Hepatocyte (in vitro differentiated cells): ENCODE measurements around the gene SOX13.

ENCODE experiments used
- EZH2 ChIP-seq: fragments of 200-600 bp; sonication (generic); IDR thresholded peaks from 2 replicates; pipeline ENCODE4 v1.6.1; 2016; ENCODE audit warnings: antibody characterized with exemption, mild to moderate bottlenecking, borderline replicate concordance
- TF ChIP-seq, protein P1 (sequence below): fragments of 200-600 bp; sonication (generic); IDR thresholded peaks from 2 replicates; pipeline ENCODE4 v1.5.1; 2016; ENCODE audit warnings: antibody characterized with exemption, mild to moderate bottlenecking; ENCODE audit not compliant: poor library complexity

DNA sequence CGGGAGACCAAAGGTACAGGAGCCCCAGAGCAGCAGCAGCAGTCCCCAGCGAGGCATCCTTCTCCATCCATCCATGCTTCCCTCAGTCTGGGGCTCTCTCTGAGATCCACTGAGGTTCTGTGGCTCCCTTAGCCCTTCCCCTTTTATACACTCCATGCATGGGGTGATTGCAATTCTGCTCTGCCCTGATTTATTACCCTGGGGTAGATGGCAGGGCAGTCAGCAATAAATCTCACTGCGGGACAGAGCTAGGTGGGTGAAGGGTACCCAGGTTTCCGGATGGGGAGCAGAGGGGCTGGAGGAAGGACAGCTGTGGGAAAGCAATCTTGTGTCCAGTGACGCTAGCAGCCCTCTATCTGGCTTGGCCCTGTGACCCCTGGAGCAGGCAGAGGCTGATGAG, 93.3 kb downstream of the SOX13 start, which contains the start of gene REN:
- TF ChIP-seq, protein P1, sequence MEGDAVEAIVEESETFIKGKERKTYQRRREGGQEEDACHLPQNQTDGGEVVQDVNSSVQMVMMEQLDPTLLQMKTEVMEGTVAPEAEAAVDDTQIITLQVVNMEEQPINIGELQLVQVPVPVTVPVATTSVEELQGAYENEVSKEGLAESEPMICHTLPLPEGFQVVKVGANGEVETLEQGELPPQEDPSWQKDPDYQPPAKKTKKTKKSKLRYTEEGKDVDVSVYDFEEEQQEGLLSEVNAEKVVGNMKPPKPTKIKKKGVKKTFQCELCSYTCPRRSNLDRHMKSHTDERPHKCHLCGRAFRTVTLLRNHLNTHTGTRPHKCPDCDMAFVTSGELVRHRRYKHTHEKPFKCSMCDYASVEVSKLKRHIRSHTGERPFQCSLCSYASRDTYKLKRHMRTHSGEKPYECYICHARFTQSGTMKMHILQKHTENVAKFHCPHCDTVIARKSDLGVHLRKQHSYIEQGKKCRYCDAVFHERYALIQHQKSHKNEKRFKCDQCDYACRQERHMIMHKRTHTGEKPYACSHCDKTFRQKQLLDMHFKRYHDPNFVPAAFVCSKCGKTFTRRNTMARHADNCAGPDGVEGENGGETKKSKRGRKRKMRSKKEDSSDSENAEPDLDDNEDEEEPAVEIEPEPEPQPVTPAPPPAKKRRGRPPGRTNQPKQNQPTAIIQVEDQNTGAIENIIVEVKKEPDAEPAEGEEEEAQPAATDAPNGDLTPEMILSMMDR, result no peak
- no peak for TF ChIP-seq EZH2
